HFFc6 (cell line): Measurements from ENCODE around the gene ADPGK. TPM values are rescaled to one million over a fixed set of nuclear protein-coding genes. Genes with fewer than 3 reads are reported as not detected.
"Not testable (repeated sequence)": the region's sequence is repeated elsewhere in the genome, so short reads cannot be mapped to it uniquely, and the experiment has no call there.

Experiments used
- DNase-seq: peaks from one replicate; pipeline ENCODE4 v3.0.0-alpha.2; 2018
- H3K27ac Mint-ChIP-seq: 2 replicates; pipeline ENCODE4 v1.8.0; 2020; ENCODE audit warnings: mild to moderate bottlenecking, mixed read lengths
- H3K27me3 Mint-ChIP-seq: 2 replicates; pipeline ENCODE4 v1.8.0; 2021; ENCODE audit warnings: mild to moderate bottlenecking, moderate library complexity, mixed read lengths; ENCODE audit not compliant: insufficient read depth
- H3K36me3 Mint-ChIP-seq: 2 replicates; pipeline ENCODE4 v1.8.0; 2021; ENCODE audit warnings: low read depth, mixed read lengths
- H3K4me1 Mint-ChIP-seq: 2 replicates; pipeline ENCODE4 v1.8.0; 2020; ENCODE audit warnings: low read depth, mixed read lengths
- H3K4me3 Mint-ChIP-seq: 2 replicates; pipeline ENCODE4 v1.8.0; 2020; ENCODE audit warnings: mild to moderate bottlenecking, moderate library complexity, mixed read lengths
- H3K9me3 Mint-ChIP-seq: 2 replicates; pipeline ENCODE4 v1.8.0; 2020; ENCODE audit warnings: mild to moderate bottlenecking, mixed read lengths
- CTCF ChIP-seq: fragments of 200-600 bp; sonication (generic); IDR thresholded peaks from 2 replicates; pipeline ENCODE4 v1.5.0; 2021; ENCODE audit warnings: antibody characterized with exemption, mild to moderate bottlenecking
- total RNA-seq, 6 experiments: library from RNA; stranded (reverse); fragmentation: NEBNext Ultra II Directional; extraction: Animal tissue kit (Norgen Biotek cat#: 25700); gene quantifications; 2 replicates in 1 of 6; 3 replicates in 5 of 6; pipeline ENCODE4 v1.2.3, GENCODE V29; 2021

The ADPGK gene
- total RNA-seq, 6 experiments from 2014 or later = 54.6 to 59.4 (median 56.8) TPM

- peaks cover 1% of the 10 kb centered on the region; the same call in 1 of the 2 replicates for H3K27me3 Mint-ChIP-seq
- DNase-seq = no peak
- H3K27ac Mint-ChIP-seq = no peak overlapping the region
These were observed 49.4 kb downstream of the ADPGK start for GRCh38 chr15:72733941-72734738.

GRCh38 chr15:72732516-72732915 lies 51.0 kb downstream of the ADPGK start:
- no peak overlapping the region for H3K27ac Mint-ChIP-seq
- peaks cover 1% of the 10 kb centered on the region; the same call in 1 of the 2 replicates for H3K27me3 Mint-ChIP-seq
- TF ChIP-seq CTCF = 0 out of 2 replicates have a peak, but pooled peaks have one; percentile 14
- no peaks in the 10 kb centered on the region for H3K9me3 Mint-ChIP-seq
- peaks cover 25% of the 10 kb centered on the region for H3K4me1 Mint-ChIP-seq
- H3K4me3 Mint-ChIP-seq = no peak overlapping the region
- no peak for DNase-seq
- H3K36me3 Mint-ChIP-seq = peaks cover 16% of the 10 kb centered on the region

More at GRCh38 chr15:72733941-72734738, 49.4 kb downstream of the ADPGK start:
- H3K36me3 Mint-ChIP-seq = peaks cover 24% of the 10 kb centered on the region
- H3K4me3 Mint-ChIP-seq = no peak overlapping the region
- no peak for TF ChIP-seq CTCF
- H3K9me3 Mint-ChIP-seq = no peaks in the 10 kb centered on the region
- peaks cover 21% of the 10 kb centered on the region for H3K4me1 Mint-ChIP-seq

GRCh38 chr15:72732086-72732485 lies 51.5 kb downstream of the ADPGK start:
- no peak overlapping the region for H3K27ac Mint-ChIP-seq
- H3K4me1 Mint-ChIP-seq = peaks cover 23% of the 10 kb centered on the region
- peaks cover 1% of the 10 kb centered on the region; the same call in 1 of the 2 replicates for H3K27me3 Mint-ChIP-seq
- DNase-seq = no peak
- peaks cover 11% of the 10 kb centered on the region for H3K36me3 Mint-ChIP-seq
- no peaks in the 10 kb centered on the region for H3K9me3 Mint-ChIP-seq
- TF ChIP-seq CTCF = no peak
- H3K4me3 Mint-ChIP-seq = no peak overlapping the region

GRCh38 chr15:72728821-72729220 lies 54.7 kb downstream of the ADPGK start:
- Mint-ChIP-seq H3K9me3 (no peaks in the 10 kb centered on the region), H3K4me1 (peaks cover 22% of the 10 kb centered on the region), H3K27me3 (peaks cover 1% of the 10 kb centered on the region; the same call in 1 of the 2 replicates), H3K36me3 (peaks cover 6% of the 10 kb centered on the region), H3K27ac (no peak overlapping the region), H3K4me3 (no peak overlapping the region)
- DNase-seq = no peak
- no peak for TF ChIP-seq CTCF

- H3K27ac Mint-ChIP-seq, H3K4me3 Mint-ChIP-seq, H3K9me3 Mint-ChIP-seq, H3K36me3 Mint-ChIP-seq, H3K27me3 Mint-ChIP-seq: not testable (repeated sequence)
- DNase-seq = peak; percentile 23
- H3K4me1 Mint-ChIP-seq = peaks cover 24% of the 10 kb centered on the region
These were observed 55.3 kb downstream of the ADPGK start for GRCh38 chr15:72728249-72728648.

- Mint-ChIP-seq H3K4me3 (no peak overlapping the region), H3K27me3 (no peaks in the 10 kb centered on the region), H3K4me1 (peaks cover 24% of the 10 kb centered on the region), H3K36me3 (peaks cover 6% of the 10 kb centered on the region), H3K9me3 (no peaks in the 10 kb centered on the region), H3K27ac (no peak overlapping the region)
- TF ChIP-seq CTCF = no peak
- no peak for DNase-seq
These were observed 56.4 kb downstream of the ADPGK start for GRCh38 chr15:72727154-72727553.

- not testable (repeated sequence) for DNase-seq, H3K27ac Mint-ChIP-seq, H3K9me3 Mint-ChIP-seq, H3K4me3 Mint-ChIP-seq, H3K27me3 Mint-ChIP-seq, H3K36me3 Mint-ChIP-seq
- H3K4me1 Mint-ChIP-seq = peaks cover 24% of the 10 kb centered on the region
These were observed 57.7 kb downstream of the ADPGK start for GRCh38 chr15:72725851-72726250.
